Measurements from ENCODE around the gene ARHGEF4.

ARHGEF4 gene

GRCh38 chr2:131023758-131024157 is 187.0 kb downstream of the ARHGEF4 start:
- DNase-seq: no peak

GRCh38 chr2:131026919-131027318 is 190.2 kb downstream of the ARHGEF4 start:
- no peak for DNase-seq

- DNase-seq: no peak
These were observed 191.1 kb downstream of the ARHGEF4 start for GRCh38 chr2:131027566-131028528.

DNA sequence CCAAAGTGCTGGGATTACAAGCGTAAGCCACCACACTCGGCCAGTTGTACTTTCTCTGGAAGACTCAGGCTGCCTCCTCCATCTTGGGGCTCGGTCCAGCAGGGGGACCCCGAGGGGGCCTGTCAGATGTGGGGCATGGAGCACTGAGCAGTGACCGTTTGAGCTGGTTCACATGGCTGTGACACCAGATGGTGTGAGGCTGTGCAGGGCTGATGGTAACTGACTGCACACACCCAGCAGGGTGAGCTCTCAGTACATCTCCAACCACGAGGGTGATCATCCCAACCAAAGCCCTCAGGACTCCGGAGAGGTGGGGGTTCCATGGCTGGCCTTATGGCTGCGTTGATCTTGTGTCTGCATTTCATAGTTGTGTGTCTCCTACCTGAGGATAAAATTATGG is 193.1 kb downstream of the ARHGEF4 start:
- no peak for DNase-seq

- DNase-seq: no peak
These were observed 193.8 kb downstream of the ARHGEF4 start for GRCh38 chr2:131030478-131030971.

GRCh38 chr2:131031431-131031841 is 194.7 kb downstream of the ARHGEF4 start:
- DNase-seq: no peak

DNA sequence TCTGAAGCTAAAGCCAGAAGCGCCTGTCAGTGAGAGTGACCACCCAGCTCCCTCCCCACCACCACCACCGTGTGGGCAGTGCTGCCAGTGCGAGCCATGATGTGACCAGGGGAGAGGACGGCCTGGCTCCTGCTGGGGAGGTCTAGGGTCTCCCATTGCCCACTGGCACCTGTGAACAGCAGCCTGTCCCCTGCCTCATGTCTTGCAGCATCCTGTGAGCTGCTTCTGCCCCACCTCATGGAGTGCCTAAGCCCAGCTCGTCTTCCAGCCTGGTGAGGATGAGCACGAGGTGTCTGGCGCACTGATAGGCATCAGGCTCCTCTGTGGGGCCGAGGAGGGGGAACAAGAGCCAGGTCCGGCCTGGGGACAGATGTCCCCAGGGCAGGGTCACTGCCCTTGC is 195.2 kb downstream of the ARHGEF4 start:
- no peak for DNase-seq

- no peak for DNase-seq
These were observed 195.7 kb downstream of the ARHGEF4 start for GRCh38 chr2:131032393-131032836.

- DNase-seq: no peak
These were observed 197.0 kb downstream of the ARHGEF4 start for GRCh38 chr2:131033786-131034121.

GRCh38 chr2:131034122-131035051 is 197.7 kb downstream of the ARHGEF4 start:
- no peak for DNase-seq

GRCh38 chr2:131035112-131035825 is 198.6 kb downstream of the ARHGEF4 start:
- DNase-seq: no peak

DNA sequence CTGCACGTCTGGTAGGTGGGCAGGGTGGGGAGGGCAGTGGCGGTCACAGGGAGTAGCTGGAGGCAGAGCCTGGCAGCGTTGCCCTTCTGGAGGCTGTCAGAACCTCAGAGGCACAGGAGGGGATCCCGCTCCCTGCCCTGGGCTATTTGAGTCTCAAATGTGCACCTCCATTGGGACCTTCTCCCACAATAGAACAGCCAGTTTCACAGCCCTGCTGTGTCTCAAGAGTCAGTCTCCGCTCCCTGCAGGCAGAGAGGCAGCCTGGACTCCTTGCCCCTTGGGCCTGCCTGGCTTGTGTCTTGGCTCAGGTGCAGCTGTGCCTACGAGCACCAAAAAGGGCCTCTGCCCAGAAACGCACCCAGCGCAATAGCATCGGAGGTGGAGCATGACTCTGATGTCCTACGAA is 199.1 kb downstream of the ARHGEF4 start:
- no peak for DNase-seq

DNA sequence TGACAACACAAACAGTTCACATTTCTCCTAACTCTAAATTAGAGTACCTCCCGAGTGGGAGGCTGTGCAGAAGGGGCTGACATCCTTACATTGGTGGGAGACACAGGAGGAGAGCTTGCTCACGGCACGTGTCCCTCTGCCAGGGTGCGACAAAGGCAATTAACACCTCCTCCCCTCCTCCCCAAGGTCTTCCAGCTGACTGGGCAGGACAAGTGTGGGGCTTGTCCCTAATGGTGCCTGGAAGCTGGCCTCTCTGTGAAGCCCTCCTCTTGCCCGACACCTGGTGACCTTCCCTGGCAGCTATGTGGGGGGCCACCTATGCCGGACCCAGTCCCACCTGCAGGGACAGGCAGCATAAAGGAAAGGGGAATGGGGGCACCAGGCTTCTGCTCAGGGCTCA is 199.6 kb downstream of the ARHGEF4 start:
- DNase-seq: no peak

DNA sequence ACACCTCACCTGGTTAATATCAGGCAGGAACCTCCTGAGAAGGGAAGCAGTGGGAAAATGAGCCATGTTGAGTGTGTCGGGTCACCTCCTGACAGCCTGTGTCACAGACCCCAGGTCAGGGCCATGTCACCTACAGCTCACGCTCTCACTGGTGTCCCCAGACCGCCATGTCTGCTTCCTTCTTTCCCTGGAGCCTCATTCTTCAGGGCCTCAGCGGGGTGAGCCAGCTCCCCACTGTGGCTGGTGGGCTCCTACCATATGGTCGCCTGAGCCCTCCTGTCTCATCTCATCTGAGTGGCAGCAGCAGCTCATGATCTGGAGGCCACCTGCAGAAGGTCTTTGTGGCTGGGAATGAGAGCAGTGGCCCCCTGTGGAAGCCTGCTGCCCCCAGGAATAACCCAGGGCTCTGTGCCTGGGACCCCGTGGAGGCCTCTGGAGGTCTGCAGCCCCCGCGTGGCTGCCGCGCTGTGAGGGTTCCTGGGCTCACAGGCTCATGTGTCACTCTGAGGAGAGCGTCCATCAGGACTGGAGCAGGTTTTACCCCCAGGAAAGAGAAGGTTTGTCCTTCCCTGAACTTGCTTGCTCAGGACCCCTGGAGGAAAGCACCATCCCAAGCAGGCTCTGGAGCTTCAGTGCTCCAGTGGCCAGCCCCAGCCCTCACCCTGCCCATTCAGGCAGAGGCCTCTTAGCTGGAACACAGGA is 200.1 kb downstream of the ARHGEF4 start:
- no peak for DNase-seq

- DNase-seq: no peak
These were observed 200.9 kb downstream of the ARHGEF4 start for GRCh38 chr2:131037398-131038257.

- DNase-seq: no peak
These were observed 201.8 kb downstream of the ARHGEF4 start for GRCh38 chr2:131038258-131039100.

- DNase-seq: no peak
These were observed 202.4 kb downstream of the ARHGEF4 start for GRCh38 chr2:131039101-131039440.

GRCh38 chr2:131039535-131039907 is 202.8 kb downstream of the ARHGEF4 start:
- DNase-seq: no peak

GRCh38 chr2:131039908-131040660 is 203.4 kb downstream of the ARHGEF4 start:
- DNase-seq: no peak

Measured in Kasumi-1 (cell line).